SK-N-SH (cell line): Measurements from ENCODE around the gene ARSJ. TPM values are rescaled to one million over a fixed set of nuclear protein-coding genes. Genes with fewer than 3 reads are reported as not detected.

Source experiments
- CTCF ChIA-PET: fragments of 300-600, 350-600 bp; formaldehyde crosslinking; extraction: SDS; loops from one replicate; lab custom pipeline; 2021; lab: Yijun Ruan, JAX
- POLR2A ChIA-PET: fragments of 350-600 bp; sonication (Branson Sonifier 250); formaldehyde crosslinking; extraction: SDS; loops from one replicate; lab custom pipeline; 2020; ENCODE audit warnings: antibody characterized with exemption, inconsistent platforms; lab: Yijun Ruan, JAX
- DNase-seq: peaks from one replicate; pipeline ENCODE4 v3.0.0; 2012
- H2AFZ ChIP-seq: fragments of 200-600 bp; sonication (generic); 2 replicates; pipeline ENCODE4 v1.8.1; 2016; ENCODE audit warnings: antibody characterized with exemption, mild to moderate bottlenecking, low read depth
- H3F3A ChIP-seq: fragments of 200-600 bp; sonication (generic); replicated peaks from 2 replicates; pipeline ENCODE3; 2016; ENCODE audit warnings: antibody characterized with exemption, mild to moderate bottlenecking; ENCODE audit not compliant: insufficient read depth
- H3K27ac ChIP-seq, 2 experiments: fragments of 200-500 bp in 1 of 2; fragments of 200-600 bp in 1 of 2; sonication (Bioruptor generic) in 1 of 2; sonication (generic), shearing (Covaris generic) in 1 of 2; 2 replicates each; pipeline versions ENCODE4 v1.5.1 to v1.6.1; 2014 to 2016; ENCODE audit warnings: low read depth in 2 of 2, inconsistent platforms in 1 of 2, low read length in 1 of 2, mild to moderate bottlenecking in 1 of 2, mixed read lengths in 1 of 2
- H3K27me3 ChIP-seq: fragments of 200-600 bp; sonication (generic), shearing (Covaris generic); 2 replicates; pipeline ENCODE4 v1.6.1; 2016; ENCODE audit warnings: mixed run types; ENCODE audit not compliant: insufficient read depth
- H3K36me3 ChIP-seq, 2 experiments: fragments of 200-500 bp in 1 of 2; fragments of 200-600 bp in 1 of 2; sonication (Bioruptor generic) in 1 of 2; sonication (generic) in 1 of 2; replicated peaks in 1 of 2; 2 replicates each; pipeline versions ENCODE3 to v1.5.1; 2014 to 2016; ENCODE audit warnings: low read length in 1 of 2, mild to moderate bottlenecking in 1 of 2; ENCODE audit not compliant: insufficient read depth in 2 of 2, control insufficient read depth in 1 of 2
- H3K4me1 ChIP-seq, 2 experiments: fragments of 200-500 bp in 1 of 2; fragments of 200-600 bp in 1 of 2; sonication (Bioruptor generic) in 1 of 2; sonication (generic), shearing (Covaris generic) in 1 of 2; 2 replicates each; pipeline versions ENCODE4 v1.5.1 to v1.6.1; 2014 to 2016; ENCODE audit warnings: low read depth in 1 of 2, low read length in 1 of 2, mixed run types in 1 of 2; ENCODE audit not compliant: insufficient read depth in 2 of 2, control insufficient read depth in 1 of 2
- H3K4me2 ChIP-seq: fragments of 200-600 bp; sonication (generic), shearing (Covaris generic); 2 replicates; pipeline ENCODE4 v1.6.1; 2017; ENCODE audit warnings: mixed run types
- H3K4me3 ChIP-seq, 2 experiments: fragments of 200-500 bp in 1 of 2; fragments of 200-600 bp in 1 of 2; sonication (Bioruptor generic) in 1 of 2; sonication (generic), shearing (Covaris generic) in 1 of 2; 2 replicates each; pipeline versions ENCODE4 v1.5.1 to v1.8.1; 2014 to 2016; ENCODE audit warnings: low read depth in 2 of 2, inconsistent platforms in 1 of 2, low read length in 1 of 2, mild to moderate bottlenecking in 1 of 2, mixed read lengths in 1 of 2, moderate library complexity in 1 of 2
- H3K79me2 ChIP-seq: fragments of 200-600 bp; sonication (generic); 2 replicates; pipeline ENCODE4 v1.8.1; 2017; ENCODE audit warnings: mild to moderate bottlenecking; ENCODE audit not compliant: insufficient read depth
- H3K9ac ChIP-seq: fragments of 200-600 bp; sonication (generic); 2 replicates; pipeline ENCODE4 v1.6.1; 2017; ENCODE audit warnings: mixed run types
- H3K9me2 ChIP-seq: fragments of 200-600 bp; sonication (generic); 2 replicates; pipeline ENCODE4 v1.6.1; 2017; ENCODE audit warnings: mixed run types
- H3K9me3 ChIP-seq: fragments of 200-600 bp; sonication (generic); 2 replicates; pipeline ENCODE4 v1.6.1; 2017; ENCODE audit warnings: mixed run types, mild to moderate bottlenecking, moderate library complexity
- H4K20me1 ChIP-seq: fragments of 200-600 bp; sonication (generic); 2 replicates; pipeline ENCODE4 v1.6.1; 2017; ENCODE audit warnings: mild to moderate bottlenecking, mixed run types; ENCODE audit not compliant: insufficient read depth
- CHD2 ChIP-seq: fragments of 150-350 bp; IDR thresholded peaks from 2 replicates; pipeline ENCODE4 v1.6.1; 2018; ENCODE audit warnings: low read length; ENCODE audit not compliant: partially characterized antibody
- CTCF ChIP-seq: fragments of 200-600 bp; sonication (generic); IDR thresholded peaks from 2 replicates; pipeline ENCODE4 v1.6.1; 2017; ENCODE audit warnings: antibody characterized with exemption, mild to moderate bottlenecking, moderate library complexity
- EP300 ChIP-seq, 2 experiments: IDR thresholded peaks; 2 replicates each; pipeline versions ENCODE4 v1.4.0 to v1.6.1; 2012; ENCODE audit warnings: borderline replicate concordance in 1 of 2, low read depth in 1 of 2, low read length in 1 of 2
- IRF3 ChIP-seq: fragments of 150-350 bp; IDR thresholded peaks from 2 replicates; pipeline ENCODE4 v1.6.1; 2016; ENCODE audit warnings: mild to moderate bottlenecking, low read depth, low read length
- MAX ChIP-seq: IDR thresholded peaks from 2 replicates; pipeline ENCODE4 v1.4.0; 2012; ENCODE audit warnings: low read depth
- MEF2A ChIP-seq: IDR thresholded peaks from 2 replicates; pipeline ENCODE4 v1.4.0; 2012; ENCODE audit warnings: low read depth, borderline replicate concordance
- NFIC ChIP-seq: IDR thresholded peaks from 2 replicates; pipeline ENCODE4 v1.4.0; 2012; ENCODE audit warnings: borderline replicate concordance
- POLR2AphosphoS5 ChIP-seq: IDR thresholded peaks from 2 replicates; pipeline ENCODE4 v1.6.1; 2012; ENCODE audit warnings: low read depth, low read length
- REST ChIP-seq: IDR thresholded peaks from 2 replicates; pipeline ENCODE4 v1.6.1; 2012; ENCODE audit warnings: mild to moderate bottlenecking, low read depth, low read length, moderate library complexity
- RFX5 ChIP-seq: IDR thresholded peaks from 2 replicates; pipeline ENCODE4 v1.6.1; 2012; ENCODE audit warnings: mild to moderate bottlenecking, improper control_type of control experiment, low read length
- SIN3A ChIP-seq: IDR thresholded peaks from 2 replicates; pipeline ENCODE4 v1.6.1; 2012; ENCODE audit warnings: low read depth, mild to moderate bottlenecking, low read length, moderate library complexity, borderline replicate concordance
- SMC3 ChIP-seq: IDR thresholded peaks from 2 replicates; pipeline ENCODE4 v1.6.1; 2012; ENCODE audit warnings: low read depth, low read length, improper control_type of control experiment
- TAF1 ChIP-seq: IDR thresholded peaks from 2 replicates; pipeline ENCODE4 v1.6.1; 2012; ENCODE audit warnings: low read depth, mild to moderate bottlenecking, low read length, moderate library complexity, borderline replicate concordance
- TCF12 ChIP-seq: IDR thresholded peaks from 2 replicates; pipeline ENCODE4 v1.4.0; 2012
- USF1 ChIP-seq: IDR thresholded peaks from 2 replicates; pipeline ENCODE4 v1.4.0; 2012; ENCODE audit warnings: low read depth, borderline replicate concordance
- USF2 ChIP-seq: fragments of 150-350 bp; IDR thresholded peaks from 2 replicates; pipeline ENCODE4 v1.6.1; 2017; ENCODE audit warnings: antibody characterized with exemption, low read length, low read depth, borderline replicate concordance
- WGBS: methylation state at CpG from one replicate; pipeline ENCODE4 v1.1.6; 2017; ENCODE audit warnings: low lambda C conversion rate; 5-methylcytosine and 5-hydroxymethylcytosine counted together
- polyA plus RNA-seq, 3 experiments: library from polyadenylated mRNA; depleted of rRNA; stranded (reverse); fragments of >200 nt; gene quantifications; 2 replicates each; pipeline ENCODE4 v1.2.3, GENCODE V29; 2012

ARSJ gene
- polyA plus RNA-seq, 1 of the 3 experiments (the other 2 are of a cell fraction), result 30.4 TPM

- no peak for TF ChIP-seq REST
- no peak for TF ChIP-seq MAX
- no peak for TF ChIP-seq SMC3
- TF ChIP-seq IRF3, result no peak
- TF ChIP-seq CHD2, result no peak
- TF ChIP-seq MEF2A, result no peak
- TF ChIP-seq CTCF, result no peak
- TF ChIP-seq, all 33 proteins: peak for 0
Measured at GRCh38 chr4:113905301-113905700, 74.1 kb downstream of the ARSJ start (continued).

GRCh38 chr4:113904877-113905276, 74.6 kb downstream of the ARSJ start:
- TF ChIP-seq TCF12 (no peak), EP300 (IDR thresholded peaks at IDR 0.05; ENCODE audit: borderline replicate concordance in 1 of 2, low read depth in 1 of 2, low read length in 1 of 2) (no peak), POLR2AphosphoS5 (no peak), RFX5 (no peak), NFIC (no peak), USF2 (no peak), TAF1 (no peak), REST (no peak), SIN3A (no peak), CHD2 (no peak), USF1 (no peak)
- no peak overlapping the region for H3K4me3 ChIP-seq
- H4K20me1 ChIP-seq, result peaks cover 11% of the 10 kb centered on the region; the same call in 1 of the 2 replicates
- H3K4me1 ChIP-seq, result peaks cover 0 to 10% of the 10 kb centered on the region in 2 experiments; a peak in 1 of 4 replicates
- no peaks in the 10 kb centered on the region for H3K9me2 ChIP-seq
- no peaks in the 10 kb centered on the region for H3K27me3 ChIP-seq
- H3K27ac ChIP-seq, result no peak overlapping the region
- no peak overlapping the region for H2AFZ ChIP-seq
- POLR2A ChIA-PET, result no interaction called here
- peaks cover 82% of the 10 kb centered on the region for H3K79me2 ChIP-seq
- no peak for DNase-seq
- no peak overlapping the region for H3K4me2 ChIP-seq
- CTCF ChIA-PET, result no interaction called here
- peaks cover 22% of the 10 kb centered on the region for H3F3A ChIP-seq
- no peaks in the 10 kb centered on the region for H3K9me3 ChIP-seq
- H3K36me3 ChIP-seq, result peaks cover 25 to 57% of the 10 kb centered on the region in 2 experiments
- no peak overlapping the region for H3K9ac ChIP-seq
- WGBS, result 91% methylated on average over 1 of the region's 1 CpG
